Amygdala (tissue), 56 donors: Measurements from ENCODE around the gene FTCD.
"Not testable (repeated sequence)": the region's sequence is repeated elsewhere in the genome, so short reads cannot be mapped to it uniquely, and the experiment has no call there.

Source experiments
- DNase-seq, 56 donors: peaks; one replicate each; lab custom pipeline; 2025; lab: John Stamatoyannopoulos, UW

The FTCD gene

DNA sequence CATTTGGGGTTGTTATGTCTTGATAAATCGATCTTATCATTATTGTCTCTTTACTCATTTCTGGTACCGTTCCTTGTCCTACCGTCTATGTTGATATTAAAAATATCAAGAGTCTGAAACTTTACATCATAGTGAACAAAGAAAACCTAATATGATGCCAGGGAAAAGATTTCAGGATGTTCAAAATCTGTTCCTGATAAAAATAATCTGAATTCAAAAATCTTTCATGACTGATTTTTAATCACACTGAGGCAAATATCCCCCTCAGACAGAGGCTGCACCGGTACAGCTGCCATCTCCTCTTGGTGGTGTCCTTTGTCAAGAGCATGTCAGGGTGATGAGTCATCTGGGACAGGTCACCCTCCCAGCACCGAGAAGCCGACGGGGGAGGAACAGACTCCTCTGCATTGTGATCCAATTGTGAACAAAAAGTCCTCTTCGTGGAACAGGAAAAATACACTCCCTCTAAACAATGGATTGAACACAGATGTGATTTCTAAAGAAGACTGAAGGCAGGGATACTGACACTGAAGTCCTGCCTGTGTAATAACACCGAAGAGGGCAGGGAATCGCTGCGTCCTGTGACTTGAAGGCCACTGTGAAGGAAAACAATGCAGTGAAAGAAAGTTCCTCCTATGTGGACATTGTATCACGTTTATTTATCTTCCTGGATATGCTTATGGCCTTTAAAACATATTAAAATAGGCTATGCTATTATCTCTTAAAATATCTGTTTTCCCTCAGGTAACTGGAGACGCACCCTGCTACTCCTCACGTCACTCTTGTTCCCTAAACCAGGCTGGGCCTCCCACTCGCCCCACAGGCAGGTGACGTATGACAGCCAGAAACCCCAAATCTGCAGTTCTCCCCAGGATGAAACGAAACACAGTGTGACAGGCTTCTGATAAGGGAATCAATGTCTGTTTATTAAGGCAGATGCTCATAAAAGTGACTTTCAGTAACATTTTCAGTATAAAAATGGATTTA, 33.1 kb upstream of the FTCD start:
- peak in 10 of 56 donors; percentile 10 to 53 (median 38) for DNase-seq

DNA sequence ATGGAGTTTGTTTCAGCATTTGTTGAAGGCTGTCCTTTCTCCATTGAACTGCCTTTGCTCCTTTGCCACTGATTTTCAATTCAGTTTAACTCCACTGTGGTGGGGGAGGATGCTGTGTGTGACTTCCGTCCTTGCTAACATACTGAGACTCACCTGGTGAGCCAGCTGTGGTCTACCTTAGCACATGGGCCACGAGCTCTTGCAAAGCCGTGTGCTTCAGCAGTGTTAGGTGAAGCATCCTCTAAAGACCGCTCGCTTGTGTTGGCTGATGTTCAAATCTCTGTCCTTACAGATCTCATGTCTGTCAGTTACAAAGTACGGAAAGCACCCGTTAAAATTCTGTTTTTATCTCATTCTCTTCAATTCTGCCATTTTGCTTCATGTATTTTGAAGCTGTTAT, 32.4 kb upstream of the FTCD start:
- no peak for DNase-seq

DNA sequence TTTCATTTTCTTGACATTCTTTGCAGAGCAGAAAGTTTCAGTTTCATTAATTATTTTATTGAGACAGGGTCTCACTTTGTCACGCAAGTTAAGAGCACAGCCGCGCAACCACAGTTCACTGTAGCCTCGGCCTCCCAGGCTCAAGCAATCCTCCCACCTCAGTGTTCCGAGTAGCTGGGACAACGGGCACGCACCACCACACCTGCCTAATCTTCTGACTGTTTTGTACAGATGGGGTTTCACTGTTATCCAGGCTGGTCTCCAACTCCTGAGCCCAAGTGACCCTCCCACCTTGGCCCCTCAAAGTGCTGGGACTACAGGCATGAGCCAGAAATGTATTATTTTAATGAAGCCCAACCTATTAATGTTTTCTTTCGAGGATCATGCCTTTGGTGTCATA, 31.9 kb upstream of the FTCD start:
- no peak for DNase-seq

DNA sequence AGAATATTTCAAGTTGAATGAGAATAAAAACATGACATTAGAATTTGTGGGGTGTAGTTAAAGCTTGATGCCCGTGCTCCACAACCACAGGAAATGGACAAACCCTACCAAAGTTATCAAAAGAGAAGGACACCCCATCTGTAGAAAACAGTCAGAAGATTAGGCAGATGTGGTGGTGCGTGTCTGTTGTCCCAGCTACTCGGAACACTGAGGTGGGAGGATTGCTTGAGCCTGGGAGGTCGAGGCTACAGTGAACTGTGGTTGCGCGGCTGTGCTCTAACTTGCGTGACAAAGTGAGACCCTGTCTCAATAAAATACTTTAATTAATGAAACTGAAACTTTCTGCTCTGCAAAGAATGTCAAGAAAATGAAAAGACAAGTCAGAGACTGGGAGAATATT, 30.3 kb upstream of the FTCD start:
- no peak for DNase-seq

DNA sequence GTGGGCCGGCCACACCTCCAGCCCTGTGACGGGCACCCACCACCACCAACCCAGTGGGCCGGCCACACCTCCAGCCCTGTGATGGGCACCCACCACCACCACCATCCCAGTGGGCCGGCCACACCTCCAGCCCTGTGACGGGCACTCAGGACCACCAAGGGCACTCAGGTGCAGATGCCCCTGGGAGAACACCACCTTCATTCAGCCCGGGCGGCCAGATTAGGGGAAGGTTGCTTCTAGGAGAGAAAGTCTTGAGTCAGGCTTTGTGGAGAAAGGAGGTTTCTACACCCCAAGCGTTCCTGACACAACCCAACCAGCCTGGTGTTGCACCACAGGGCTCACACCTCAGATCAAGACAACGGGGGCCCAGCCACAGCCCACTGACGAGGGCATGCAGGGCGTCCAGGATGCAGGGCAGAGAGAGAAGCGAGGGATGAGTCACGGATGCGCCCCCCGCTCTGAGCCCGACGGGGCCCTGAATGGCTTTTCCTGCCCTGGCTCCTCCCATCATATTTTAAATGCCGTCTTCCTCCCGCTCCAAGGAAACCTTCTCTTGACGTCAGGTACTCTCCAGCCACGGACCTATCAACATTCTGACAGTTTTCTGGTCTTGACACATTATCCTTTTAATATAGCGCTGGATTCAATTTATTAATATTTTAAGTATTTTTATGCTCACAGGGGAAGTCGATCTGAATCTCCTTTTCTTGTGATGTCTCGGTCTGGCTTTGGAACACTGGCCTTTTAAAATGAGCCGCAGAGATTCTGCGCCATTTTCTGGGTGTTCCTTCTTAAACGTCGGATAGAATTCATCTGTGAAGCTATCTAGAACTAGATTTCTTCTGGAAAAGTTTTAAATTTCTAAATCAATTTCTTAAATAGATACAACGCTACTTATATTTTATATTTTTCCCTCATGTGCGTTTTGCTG, 29.5 kb upstream of the FTCD start:
- DNase-seq, result peak in 54 of 56 donors; percentile 30 to 98 (median 81)

DNA sequence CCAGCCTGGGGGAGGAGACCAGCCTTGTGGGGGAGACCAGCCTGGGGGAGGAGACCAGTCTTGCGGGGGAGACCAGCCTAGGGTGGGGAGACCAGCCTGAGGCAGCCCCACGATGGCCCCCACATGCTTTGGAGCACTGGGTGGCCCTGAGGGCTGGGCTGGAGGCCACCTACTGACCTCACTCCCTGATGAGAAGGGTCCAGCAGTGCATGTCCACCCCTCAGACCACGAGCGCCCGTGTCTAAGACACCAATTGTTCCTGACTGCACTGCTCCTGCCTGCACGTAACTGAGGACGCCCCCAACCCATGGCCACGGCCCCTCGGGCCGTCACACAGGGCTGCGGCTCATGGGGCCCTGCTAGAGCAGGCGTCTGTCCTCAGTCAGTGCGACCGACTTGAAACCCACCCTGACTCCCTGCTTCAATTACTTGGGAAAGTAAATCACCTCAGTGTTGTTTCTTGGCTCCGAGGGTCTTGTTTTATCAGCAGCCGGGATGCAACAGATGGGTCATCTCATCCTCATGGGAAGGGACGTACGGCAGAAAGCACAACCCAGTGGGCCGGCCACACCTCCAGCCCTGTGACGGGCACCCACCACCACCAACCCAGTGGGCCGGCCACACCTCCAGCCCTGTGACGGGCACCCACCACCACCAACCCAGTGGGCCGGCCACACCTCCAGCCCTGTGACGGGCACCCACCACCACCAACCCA, 28.7 kb upstream of the FTCD start, which contains the start of gene SPATC1L:
Gene SPATC1L, minus strand, starts transcription at position 550 of the 715 bp plus-strand sequence. CDS start 1,643 bp downstream, outside the sequence.
- DNase-seq, result peak in 26 of 56 donors; percentile 28 to 95 (median 82)

DNA sequence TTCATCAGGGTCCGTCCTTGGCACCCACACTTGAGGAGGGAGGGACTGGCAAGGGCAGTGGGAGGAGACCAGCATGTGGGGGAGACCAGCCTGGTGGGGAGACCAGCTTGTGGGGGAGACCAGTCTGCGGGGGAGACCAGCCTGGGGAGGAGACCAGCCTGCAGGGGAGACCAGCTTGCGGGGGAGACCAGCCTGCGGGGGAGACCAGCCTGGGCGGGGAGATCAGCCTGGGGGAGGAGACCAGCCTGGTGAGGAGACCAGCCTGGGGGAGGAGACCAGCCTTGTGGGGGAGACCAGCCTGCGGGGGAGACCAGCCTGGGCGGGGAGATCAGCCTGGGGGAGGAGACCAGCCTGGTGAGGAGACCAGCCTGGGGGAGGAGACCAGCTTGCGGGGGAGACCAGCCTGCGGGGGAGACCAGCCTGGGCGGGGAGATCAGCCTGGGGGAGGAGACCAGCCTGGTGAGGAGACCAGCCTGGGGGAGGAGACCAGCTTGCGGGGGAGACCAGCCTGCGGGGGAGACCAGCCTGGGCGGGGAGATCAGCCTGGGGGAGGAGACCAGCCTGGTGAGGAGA, 28.0 kb upstream of the FTCD start:
- DNase-seq, result not testable (repeated sequence)

DNA sequence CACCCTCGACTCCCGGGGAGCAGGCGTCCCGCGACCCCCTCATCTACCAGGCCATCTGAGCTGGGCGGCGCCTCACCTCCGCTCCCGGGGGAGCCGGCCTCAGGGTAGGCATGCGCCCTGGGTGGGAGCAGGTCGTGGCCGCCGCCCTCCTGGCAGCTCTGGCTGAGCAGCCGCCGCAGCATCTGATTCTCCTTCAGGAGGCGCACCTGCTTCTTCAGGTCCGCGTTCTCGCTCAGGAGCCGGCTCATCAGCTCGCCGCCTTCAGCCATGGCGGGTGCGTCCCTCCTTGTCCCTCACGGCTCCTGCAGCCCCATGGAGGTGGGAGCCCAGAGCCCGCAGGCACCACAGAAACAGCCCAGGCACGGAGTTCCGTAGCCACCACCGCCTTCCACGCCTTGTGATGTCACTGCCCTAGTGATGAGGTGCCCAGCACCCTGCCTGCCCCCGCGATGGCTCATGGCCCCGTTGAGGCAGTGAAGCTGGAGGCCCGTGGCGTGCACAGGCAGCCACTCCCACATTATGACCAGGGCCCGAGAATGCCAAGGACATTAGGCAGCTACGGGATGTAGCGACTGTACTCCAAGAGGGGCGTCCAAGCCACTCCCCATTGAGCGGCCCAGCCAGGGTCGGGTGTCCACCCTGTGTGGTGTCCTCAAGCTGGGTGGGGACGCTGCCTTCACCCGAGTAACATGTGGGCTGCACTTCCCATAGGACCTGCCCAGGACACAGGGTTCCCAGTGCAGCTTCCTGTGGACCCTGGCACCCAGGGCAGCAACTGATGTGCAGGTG, 27.4 kb upstream of the FTCD start:
- DNase-seq, result no peak

DNA sequence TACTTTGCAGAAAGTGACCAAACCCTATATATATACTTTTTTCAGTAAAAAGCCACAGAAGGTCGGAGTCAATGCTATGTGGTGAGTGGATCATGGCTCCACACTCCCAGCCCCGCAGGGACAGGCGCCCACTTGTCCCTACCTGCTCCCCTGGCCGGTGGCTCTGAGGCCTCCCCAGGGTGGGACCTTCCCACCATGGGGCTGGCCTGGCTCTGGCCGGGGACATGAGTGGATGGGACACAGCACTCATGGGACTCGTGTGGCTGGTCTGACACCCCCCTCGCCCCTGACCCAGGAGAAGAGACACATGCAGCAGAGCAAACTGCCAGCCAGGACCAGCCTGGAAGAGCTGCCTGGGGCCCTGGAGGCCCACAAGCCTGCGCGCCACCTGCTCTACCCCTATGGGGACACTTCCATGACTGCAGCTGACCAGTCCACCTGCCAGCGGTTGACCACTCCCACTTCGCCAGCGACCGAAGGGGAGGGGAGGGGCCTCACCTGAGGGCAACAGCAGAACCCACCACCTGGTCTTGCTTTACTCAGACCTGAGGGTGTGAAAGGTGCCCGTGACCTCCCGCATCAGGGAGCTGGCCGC, 26.7 kb upstream of the FTCD start:
- no peak for DNase-seq

DNA sequence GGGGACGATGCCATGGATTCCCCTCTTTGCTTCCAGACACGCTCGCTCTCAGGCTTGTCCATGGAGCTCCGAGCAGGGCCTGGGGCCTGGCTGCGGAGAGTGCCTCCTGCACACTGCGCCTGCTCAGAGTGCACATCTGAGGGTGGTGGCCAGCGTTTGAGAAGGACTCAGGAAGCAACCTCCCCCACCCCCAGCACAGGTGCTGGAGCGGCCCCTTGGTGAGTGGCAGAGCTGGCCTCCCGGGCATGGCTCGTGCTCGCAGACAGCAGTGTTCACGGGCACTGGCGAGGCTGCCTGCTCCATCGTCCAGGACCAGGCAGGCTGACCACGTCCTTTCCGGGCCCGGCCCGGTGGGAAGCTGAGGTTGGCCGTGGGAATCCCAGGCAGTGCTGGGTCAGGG, 26.1 kb upstream of the FTCD start:
- DNase-seq, result no peak

DNA sequence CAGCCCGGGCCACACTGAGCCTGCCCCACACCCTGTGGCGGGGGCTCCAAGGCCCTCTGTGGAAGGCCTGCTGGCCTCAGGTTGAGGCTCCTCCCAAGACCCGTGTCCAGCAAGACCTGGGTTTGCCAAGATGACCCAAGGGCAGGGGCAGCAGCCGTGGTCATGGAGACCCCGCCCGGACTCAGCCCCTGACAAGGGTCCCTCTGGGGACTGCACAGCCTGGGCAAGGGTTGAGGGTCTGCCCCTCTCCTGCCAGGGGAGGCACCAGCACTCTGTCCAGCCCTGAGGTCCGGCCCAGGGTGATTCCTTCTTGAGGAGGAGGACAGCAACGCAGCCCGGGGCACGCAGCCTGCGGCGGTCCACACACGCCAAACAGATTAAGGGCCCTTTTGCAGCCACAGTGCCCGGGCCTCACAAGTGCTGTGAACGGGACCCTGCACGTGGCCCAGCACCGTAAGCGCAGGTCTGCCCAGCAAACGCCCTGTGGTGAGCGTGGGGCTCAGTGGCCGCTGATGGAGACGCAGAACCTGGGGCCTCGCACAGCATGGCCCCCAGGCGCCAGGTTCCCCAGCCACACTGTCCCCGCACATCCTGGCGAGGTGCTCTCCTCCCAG, 25.5 kb upstream of the FTCD start:
- DNase-seq, result no peak

DNA sequence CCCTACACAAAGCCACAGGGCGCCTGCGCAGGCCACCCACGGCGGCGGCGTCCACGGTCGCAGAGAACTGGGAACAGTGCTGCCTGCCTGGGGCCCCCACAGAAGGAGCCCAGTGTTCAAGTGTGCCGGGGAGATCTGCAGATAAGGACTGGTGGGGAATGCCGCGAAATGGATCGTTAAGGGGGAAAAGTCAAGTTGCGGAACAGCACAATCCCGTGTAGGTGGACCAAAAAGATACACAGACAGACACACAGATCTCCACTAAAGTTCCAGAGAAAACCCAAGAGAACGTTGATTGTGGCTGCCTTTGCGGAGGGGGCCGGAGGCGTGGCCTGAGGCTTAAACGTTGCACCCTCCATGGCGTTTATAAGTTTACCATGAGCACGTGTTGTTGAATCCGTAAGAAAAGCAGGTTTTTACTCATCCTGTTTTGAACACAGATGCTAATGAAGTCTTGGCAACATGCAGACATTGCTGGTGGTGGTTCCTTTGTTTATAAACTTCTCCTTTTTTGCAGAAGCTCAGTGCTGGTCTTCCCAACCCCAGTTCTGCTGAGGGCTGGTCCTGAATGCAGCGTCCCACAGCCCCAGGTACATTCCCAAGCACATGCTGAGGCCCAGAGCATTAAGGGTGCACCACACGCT, 24.8 kb upstream of the FTCD start:
- no peak for DNase-seq

DNA sequence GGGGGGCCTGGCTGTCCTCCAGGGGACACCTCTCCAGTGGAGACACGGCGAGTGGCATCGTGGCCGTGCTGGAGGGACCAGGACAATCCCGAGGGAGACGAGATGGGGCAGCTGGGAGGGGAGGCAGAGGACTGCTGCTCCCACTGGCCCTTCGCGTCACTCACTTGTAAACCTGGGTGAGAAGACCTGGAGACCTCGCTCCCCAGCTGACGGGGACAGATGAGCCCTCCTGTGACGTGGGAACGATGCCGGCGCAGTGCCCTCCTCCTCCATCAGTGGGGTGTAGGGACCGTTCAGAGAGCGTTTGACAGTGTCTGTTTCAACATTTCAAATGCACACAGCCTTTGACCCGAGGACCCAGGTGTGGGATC, 24.3 kb upstream of the FTCD start:
- no peak for DNase-seq

DNA sequence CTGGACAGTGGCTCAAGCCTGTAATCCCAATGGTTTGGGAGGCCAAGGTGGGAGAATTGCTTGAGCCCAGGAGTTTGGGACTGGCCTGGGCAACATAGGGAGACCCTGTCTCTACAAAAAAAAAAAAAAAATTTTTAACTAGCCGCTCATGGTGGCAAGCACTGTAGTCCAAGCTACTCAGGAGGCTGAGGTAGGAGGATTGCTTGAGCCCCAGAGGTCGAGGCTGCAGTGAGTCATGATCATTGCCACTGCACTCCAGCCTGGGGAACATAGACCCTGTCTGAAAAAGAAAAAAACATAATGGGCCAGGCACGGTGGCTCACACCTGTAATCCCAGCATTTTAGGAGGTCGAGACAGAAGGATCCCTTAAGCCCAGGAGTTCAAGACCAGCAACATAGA, 23.6 kb upstream of the FTCD start:
- no peak for DNase-seq

DNA sequence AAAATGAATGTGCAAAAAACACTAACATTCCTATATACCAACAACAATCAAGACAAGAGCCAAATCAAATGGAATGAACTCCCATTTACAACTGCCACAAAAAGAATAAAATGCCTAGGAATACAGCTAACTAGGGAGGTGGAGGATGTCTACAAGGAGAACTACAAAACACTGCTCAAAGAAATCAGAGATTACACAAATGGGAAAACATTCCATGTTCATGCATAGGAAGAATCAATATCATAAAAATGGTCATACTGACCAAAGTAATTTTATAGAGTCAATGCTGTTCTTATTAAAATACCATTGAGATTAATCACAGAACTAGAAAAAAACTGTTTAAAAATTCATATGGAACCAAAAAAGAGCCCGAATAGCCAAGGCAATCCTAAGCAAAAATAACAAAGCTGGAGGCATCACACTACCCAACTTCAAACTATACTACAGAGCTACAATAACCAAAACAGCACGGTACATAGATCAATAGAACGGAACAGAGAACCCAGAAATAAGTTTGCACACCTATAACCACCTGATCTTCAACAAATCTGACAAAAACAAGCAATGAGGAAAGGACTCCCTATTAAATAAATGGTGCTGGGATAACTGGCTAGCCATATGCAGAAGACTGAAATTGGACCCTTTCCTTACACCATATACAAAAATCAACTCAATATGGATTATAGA, 21.2 kb upstream of the FTCD start:
- DNase-seq, result not testable (repeated sequence)

DNA sequence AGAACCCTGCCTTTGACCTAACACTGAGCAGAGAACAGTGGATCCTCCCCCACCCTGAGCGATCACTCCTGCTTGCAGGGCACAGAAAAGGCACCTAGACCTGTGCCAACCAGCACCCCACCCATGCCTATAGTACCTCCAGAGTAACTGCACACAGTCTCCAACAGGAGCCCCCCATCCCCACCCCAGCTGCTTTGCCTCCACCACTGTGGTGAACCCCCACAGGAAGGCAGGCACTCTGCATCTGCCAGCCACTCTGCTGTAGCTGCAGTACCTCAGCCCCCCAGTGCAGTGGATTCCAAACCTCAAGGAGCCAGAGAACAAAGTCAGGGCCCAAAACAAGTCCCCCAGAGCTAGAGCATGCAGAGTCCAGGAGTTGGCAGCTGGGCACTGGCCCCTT, 18.2 kb upstream of the FTCD start:
- DNase-seq, result no peak

DNA sequence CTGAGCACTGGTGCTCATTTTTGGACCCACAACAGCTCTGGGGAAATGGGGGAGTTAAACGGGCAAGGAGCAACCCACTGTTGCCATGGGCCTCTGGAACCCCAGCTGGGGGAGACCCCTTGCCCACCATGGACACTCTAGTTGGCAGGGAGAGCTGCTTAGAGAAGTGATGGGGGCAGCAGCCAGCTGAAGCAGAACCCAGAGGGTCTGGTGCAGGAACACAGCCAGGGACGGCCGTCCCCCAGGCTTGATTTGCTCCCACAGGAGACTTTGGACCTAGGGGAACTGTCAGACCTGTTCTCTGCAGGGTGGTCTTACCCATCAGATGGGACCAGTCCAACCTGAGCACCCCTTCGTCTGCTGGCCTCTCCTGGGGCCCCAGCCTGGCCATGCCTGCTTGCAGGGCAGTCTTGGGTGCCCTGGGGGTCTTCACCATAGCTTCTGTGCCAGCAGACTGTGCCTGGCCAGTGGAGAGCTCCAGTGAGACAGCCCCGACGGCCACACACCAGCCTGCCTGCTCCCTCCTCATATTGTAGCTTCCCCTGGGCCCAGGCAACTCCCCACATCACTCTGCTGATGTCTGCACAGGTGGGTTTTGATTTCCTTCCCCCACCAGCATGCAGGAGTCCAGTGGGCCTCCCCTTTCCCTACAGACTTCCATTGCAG, 17.6 kb upstream of the FTCD start:
- DNase-seq, result no peak
